Measurements from ENCODE around the gene PTTG1. TPM values are rescaled to one million over a fixed set of nuclear protein-coding genes. Genes with fewer than 3 reads are reported as not detected.

Gene PTTG1
- total RNA-seq, 4 donors from 2014 or later = 9.1 to 36.3 (median 14.4) TPM

DNA sequence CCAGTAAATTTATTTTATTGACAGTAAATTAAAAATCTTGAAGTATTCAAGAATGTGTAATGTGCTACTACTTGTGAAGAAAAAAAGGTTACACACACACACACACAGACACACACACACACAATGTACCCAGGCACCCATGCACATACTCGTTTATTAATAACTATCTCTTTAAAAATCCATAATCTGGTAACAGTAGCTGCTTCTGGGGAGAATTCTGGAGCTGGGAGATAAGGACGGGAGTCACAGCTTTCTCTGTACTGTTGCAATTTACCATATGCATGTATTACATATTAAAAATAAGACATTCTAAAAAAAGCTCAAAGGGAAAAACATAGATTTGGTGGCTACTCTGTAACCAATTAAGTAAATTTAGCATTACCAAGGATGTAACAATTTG, 43.3 kb upstream of the PTTG1 start:
- no peak overlapping the region for H3K27ac ChIP-seq
- H3K9me3 ChIP-seq = no peaks in the 10 kb centered on the region
- no peak overlapping the region for H3K4me3 ChIP-seq
- no peaks in the 10 kb centered on the region for H3K27me3 ChIP-seq
- TF ChIP-seq, protein P1, sequence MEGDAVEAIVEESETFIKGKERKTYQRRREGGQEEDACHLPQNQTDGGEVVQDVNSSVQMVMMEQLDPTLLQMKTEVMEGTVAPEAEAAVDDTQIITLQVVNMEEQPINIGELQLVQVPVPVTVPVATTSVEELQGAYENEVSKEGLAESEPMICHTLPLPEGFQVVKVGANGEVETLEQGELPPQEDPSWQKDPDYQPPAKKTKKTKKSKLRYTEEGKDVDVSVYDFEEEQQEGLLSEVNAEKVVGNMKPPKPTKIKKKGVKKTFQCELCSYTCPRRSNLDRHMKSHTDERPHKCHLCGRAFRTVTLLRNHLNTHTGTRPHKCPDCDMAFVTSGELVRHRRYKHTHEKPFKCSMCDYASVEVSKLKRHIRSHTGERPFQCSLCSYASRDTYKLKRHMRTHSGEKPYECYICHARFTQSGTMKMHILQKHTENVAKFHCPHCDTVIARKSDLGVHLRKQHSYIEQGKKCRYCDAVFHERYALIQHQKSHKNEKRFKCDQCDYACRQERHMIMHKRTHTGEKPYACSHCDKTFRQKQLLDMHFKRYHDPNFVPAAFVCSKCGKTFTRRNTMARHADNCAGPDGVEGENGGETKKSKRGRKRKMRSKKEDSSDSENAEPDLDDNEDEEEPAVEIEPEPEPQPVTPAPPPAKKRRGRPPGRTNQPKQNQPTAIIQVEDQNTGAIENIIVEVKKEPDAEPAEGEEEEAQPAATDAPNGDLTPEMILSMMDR (IDR thresholded peaks at IDR 0.05) = no peak
- TF ChIP-seq POLR2A (IDR thresholded peaks at IDR 0.05) = no peak
- H3K36me3 ChIP-seq = no peaks in the 10 kb centered on the region
- no peaks in the 10 kb centered on the region for H3K4me1 ChIP-seq
- no peak for DNase-seq

DNA sequence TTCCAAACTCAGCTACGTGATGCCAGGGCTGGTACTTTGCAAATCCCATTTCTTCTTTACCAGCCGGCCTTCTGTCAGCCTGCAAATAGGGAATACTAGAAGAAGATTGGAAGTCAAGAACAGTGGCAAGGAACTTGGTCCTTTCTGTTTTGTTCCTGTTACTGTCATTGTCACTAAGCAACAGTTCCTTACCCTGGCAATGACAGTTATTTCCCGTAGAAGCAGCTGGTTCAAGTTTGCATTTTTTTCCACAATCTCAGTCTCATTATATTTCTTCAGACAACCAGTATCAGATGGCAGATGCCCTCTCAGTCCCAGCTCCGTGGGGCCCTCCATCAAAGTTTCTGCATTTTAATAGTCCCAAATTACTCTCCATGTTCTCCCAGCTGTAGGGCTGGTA, 42.1 kb upstream of the PTTG1 start:
- Histone ChIP-seq H3K27ac (no peak overlapping the region), H3K9me3 (no peaks in the 10 kb centered on the region), H3K4me3 (no peak overlapping the region), H3K4me1 (no peaks in the 10 kb centered on the region), H3K27me3 (no peaks in the 10 kb centered on the region), H3K36me3 (no peaks in the 10 kb centered on the region)
- no peak for DNase-seq
- TF ChIP-seq, protein P1 (IDR thresholded peaks at IDR 0.05) = no peak
- no peak for TF ChIP-seq POLR2A (IDR thresholded peaks at IDR 0.05)

DNA sequence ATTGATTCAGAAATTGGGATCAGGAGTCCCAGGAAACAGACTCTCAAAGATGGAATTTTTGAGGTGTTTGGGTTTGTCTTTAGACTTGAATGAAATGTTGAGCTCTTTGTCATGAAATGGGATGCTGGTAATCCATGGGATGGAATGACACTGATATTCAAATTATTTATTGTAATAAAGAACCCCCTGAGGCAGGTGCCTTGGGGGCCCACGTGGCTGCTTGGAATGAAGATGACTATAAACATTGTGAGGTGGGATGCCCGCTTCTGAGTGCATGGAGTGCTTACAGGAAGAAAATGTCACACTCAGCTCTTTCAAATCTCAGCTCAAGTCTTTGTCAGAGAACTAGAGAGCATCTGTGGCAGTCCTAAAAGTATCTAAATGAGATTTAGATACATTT, 41.6 kb upstream of the PTTG1 start:
- Histone ChIP-seq H3K4me1 (no peaks in the 10 kb centered on the region), H3K4me3 (no peak overlapping the region), H3K36me3 (no peaks in the 10 kb centered on the region), H3K27ac (no peak overlapping the region), H3K27me3 (no peaks in the 10 kb centered on the region), H3K9me3 (no peaks in the 10 kb centered on the region)
- DNase-seq = no peak
- TF ChIP-seq POLR2A (IDR thresholded peaks at IDR 0.05) = no peak
- TF ChIP-seq, protein P1 (IDR thresholded peaks at IDR 0.05) = no peak

DNA sequence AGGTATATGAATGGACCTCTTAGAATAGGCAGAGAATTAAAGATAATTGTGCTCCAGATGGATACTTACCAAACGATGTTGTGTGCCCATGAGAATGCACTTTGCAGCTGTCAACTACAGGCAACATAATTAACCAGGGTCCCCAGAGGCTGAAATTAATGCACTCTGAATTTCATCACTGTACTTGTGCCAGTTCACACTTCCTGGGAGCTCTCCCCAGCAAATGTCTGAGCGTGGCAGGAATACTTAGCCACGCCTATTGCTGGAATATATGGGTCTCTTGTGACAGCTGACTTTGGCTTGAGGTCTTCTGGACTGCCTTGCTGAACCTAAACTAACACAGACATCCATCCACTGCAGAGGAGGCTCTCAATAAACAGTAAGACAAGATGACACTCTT, 39.3 kb upstream of the PTTG1 start:
- TF ChIP-seq POLR2A (IDR thresholded peaks at IDR 0.05) = no peak
- TF ChIP-seq, protein P1 (IDR thresholded peaks at IDR 0.05) = no peak
- no peaks in the 10 kb centered on the region for H3K36me3 ChIP-seq
- no peak for DNase-seq

DNA sequence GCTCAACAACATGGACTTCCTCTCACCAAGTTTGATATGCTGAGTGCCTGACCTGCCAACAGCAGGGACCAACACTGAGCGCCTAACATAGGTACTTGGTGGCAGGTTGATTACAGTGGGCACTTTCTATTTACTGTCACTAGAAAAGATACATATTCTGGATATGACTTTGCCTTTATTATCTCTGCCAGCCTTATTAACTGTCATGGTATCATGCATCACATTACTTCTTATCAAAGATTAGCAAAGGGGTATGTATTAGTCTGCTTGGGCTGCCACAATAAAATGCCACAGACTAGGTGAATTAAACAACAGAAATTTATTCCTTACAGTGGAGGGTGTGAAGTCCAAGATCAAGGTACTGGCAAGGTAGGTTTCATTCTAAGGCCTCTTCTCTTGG, 37.0 kb upstream of the PTTG1 start:
- H3K4me3 ChIP-seq = no peak overlapping the region
- DNase-seq = no peak
- no peak overlapping the region for H3K27ac ChIP-seq
- H3K27me3 ChIP-seq = no peaks in the 10 kb centered on the region
- no peak for TF ChIP-seq POLR2A (IDR thresholded peaks at IDR 0.05)
- TF ChIP-seq, protein P1 (IDR thresholded peaks at IDR 0.05) = no peak
- H3K4me1 ChIP-seq = no peaks in the 10 kb centered on the region
- no peaks in the 10 kb centered on the region for H3K36me3 ChIP-seq
- H3K9me3 ChIP-seq = peaks cover 0 to 5% (median 0%) of the 10 kb centered on the region in 4 donors

More for the DNA sequence above, 39.3 kb upstream of the PTTG1 start:
- Histone ChIP-seq H3K4me3 (no peak overlapping the region), H3K27ac (no peak overlapping the region), H3K27me3 (no peaks in the 10 kb centered on the region), H3K4me1 (no peaks in the 10 kb centered on the region), H3K9me3 (peaks cover 0 to 4% (median 0%) of the 10 kb centered on the region in 4 donors)

DNA sequence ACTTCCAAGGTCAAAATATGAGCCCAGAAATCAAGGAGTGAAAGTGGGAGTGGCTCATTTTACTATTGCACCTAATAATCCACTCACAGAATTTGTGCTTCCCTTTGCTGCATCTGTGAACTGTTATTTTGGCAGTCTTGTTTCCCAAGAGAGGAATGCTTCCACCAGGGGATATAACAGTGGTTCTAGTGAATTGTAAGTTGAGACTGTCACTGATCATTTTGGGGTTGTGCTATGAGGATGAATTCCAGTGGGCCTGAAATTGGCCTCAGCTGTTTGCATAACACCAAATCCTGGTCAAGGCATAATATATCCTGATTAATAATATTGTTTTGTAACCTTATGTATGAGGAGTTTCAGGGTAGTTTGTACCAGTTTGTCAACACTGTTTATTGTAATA, 36.2 kb upstream of the PTTG1 start:
- Histone ChIP-seq H3K9me3 (peaks cover 0 to 5% (median 0%) of the 10 kb centered on the region in 4 donors), H3K27ac (no peak overlapping the region), H3K4me1 (no peaks in the 10 kb centered on the region), H3K4me3 (no peak overlapping the region), H3K36me3 (no peaks in the 10 kb centered on the region), H3K27me3 (no peaks in the 10 kb centered on the region)
- TF ChIP-seq, protein P1 (IDR thresholded peaks at IDR 0.05) = no peak
- TF ChIP-seq POLR2A (IDR thresholded peaks at IDR 0.05) = no peak
- no peak for DNase-seq

Measured in Peyer's patch (tissue), 4 donors.